Activated gamma-delta T cell treated with Interleukin-2 at 50 U/mL for 16 hours (primary cell): ENCODE data around the gene SMIM1.
A peak's percentile ranks its signal among the peaks of the same experiment; 100 is the strongest.

Experiments
- DNase-seq: peaks from one replicate; pipeline ENCODE4 v3.0.0-alpha.2; 2020

The SMIM1 gene

DNA sequence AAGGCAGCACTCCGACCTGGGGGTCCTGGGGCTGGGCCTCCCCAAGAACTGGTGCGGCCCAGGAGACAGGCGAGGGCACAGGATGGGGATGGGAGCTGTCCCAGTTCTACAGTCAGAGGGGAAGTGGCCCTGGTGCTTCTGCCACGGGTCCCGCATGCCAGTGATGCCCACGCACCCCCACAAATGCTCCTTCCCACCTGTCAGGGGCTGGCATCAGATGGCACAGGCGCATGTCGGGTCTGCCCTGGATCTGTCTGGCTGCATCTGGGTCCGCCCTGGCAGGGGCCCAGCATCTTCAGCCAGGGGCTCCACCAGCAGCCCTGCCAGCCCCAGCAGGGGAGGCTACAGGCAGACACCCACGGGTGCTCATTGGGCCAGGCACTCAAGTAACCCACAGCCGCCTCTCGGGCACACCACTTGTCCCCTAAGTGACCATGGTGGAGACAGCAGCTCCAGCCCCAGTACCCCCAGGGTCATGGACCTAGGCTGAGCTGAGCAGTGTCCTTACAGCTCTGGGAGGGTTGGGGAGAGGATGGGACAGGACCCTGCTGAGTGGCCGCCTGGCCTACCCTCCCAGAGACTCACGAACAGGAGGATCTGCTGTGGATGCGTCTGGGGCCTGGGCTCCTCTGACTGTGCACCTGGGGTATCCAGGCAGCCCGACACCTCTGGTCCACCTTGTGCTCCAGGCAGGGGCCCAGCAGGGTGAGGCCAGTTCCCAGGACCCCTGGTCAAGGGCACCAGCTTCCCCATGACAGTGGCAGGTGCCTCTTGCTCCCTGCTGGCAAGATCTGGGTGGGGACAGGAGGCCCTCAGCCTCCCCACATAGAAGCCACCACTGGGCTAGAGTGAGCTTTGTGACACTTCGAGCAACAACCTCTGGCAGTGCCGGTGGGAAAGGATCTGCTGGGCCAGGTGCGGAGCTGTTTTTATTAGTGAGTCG is 5.4 kb downstream of the SMIM1 start:
- no peak for DNase-seq

DNA sequence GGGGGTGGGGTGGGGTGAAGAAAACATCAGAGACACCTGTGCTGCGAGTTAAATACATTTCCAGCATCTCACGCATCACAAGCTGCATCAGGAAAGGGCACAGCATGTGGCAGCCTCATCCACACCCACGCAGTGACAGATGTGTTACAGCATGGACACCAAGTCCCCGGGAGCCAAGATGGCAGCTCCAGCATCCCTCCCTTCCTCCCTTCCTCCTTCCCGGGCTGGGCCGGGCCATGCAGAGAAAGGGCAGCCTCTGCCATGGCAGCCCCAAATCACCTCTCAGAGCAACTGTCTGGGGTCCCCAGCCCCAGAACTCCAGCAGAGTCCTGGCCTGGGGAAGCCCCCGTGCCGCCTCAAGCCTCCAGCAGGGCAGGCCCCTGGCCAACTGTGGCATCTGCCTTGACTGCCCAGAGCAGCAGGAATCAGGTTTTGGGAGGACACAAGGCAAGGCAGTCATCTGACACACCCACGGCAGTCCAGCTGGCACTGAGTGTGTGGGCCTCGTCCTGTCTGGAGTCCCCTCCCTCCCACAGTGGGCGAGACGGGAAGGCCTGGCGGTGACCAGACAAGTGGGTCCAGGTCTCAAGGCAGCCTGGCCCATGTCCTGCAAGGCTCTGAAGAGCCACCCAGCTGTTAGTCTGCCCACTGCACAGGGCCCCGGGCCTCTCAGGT is 6.2 kb downstream of the SMIM1 start:
- DNase-seq = no peak

DNA sequence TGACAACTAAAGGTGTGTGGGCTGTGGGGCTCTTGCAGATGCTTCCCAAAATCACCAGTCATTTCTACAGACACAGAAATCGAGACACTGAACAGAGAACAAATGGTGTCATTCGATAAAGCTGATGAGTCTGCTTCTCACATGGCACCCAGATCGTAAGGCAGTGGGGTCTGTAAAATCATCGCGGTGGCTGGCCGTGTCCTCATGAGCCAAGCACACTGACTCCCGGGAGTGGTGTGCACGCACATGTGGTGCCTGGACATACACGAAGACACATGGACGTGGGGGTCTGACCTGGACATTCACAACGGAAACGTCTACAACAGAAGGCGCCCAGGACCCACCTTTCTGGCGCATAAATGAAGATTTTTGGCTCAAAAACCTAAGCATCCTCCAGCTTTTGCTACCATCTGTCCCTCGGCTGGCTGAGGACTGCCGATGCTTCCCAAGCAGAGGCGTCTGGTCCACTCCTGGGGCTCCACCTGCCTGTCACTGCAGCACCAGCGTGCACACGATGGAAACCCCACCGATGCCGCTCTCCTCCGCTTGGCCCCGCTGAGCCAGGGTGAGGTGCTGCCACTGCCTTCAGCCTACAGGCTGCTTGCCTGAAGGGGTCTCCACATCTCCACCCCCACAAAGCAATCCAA is 6.8 kb downstream of the SMIM1 start:
- no peak for DNase-seq

DNA sequence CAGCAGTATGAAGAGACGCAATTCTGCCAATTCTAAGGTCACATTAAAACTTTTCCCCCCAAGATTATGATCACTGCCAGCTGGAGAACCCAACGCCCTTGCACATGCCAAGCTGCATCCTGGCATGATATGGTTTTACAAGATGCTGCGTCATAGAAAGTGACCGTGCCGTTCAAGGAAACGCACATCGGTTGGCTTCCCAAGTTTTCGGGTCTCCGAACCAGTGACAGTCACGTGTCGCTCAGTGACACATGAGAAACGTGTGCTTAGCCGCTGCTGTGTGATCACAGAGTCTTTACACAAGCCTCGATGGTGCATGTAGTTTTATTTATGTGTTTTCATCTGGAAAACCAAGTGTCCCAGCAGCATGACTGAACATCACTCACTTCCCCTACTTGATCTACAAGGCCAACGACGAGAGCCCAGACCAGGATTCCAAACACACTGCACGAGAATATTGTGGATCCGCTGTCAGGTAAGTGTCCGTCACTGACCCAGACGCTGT is 7.4 kb downstream of the SMIM1 start:
- no peak for DNase-seq

DNA sequence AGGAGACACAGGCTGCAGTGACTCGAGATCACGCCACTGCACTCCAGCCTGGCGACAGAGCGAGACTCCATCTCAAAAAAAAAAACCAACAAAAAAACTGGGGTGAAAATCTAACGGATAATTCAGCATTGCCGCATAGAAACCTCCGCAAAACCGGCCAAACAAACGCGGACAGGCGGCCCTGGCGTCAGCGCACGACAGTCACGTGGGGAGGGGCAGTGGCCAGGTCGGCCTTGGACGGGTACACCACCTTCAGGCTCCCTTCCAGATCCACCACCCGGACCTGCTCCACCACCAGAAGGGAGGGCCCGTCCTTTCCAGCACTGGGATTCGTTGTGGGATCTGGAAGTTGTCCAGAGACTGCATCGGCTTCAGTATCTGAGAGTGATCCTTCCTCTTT is 8.4 kb downstream of the SMIM1 start:
- no peak for DNase-seq

DNA sequence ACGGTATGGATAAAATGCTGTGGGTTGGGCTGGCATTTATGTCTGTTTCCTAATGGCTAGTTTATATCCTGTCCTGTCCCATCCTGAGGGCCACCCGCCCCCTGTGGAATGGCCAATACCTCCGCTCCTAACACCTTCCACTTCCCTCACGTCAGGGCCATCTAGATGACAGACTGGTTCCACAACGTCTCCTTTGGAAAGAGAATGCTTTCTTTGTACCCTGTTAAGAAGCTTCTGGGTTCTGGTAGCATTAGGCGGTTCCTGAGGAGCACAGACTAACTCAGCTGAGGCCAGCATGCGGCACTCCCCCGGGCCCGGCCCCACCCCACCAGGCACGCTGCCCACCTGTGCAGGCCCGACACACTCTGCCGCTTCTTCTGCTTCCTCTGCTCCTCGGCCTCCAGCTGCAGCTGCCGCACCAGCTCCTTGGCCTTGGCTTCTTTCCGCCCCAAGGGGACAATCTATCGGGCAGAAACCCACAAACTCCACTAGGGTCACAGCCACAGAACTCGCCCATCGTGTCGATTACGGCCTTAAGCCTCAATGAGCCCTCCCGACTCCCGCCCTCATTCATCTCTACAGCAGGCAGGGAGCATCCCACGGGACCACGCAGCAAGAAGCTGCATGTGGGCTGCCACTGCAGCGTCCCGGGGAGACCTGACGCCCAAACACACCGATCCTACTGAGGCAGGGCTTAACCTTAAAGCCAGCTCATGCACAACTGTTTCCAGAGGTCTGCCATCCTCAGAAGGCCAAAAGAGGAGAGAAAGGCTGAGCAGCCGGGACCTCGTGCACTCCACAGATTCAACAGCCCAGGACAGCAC is 11.3 kb downstream of the SMIM1 start:
- DNase-seq = no peak

DNA sequence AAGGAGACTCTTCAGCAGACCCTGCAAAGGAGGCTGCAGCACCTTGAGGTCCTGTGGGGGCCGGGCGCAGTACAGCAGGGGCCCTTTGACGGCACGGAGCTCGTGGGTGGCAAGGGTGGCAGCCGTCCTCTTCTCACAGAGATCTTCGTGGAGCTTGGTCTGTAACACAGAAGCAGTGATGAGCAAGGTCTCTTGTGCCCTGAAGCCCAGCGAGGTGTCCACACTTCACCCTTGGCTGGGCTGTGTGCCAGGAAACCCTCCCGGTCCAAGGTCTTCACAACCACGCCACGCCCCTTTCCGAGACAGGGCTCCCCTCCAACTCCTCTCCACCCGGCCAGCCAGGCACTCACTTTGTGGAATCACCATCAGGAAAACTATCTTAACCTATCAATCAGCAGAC is 12.5 kb downstream of the SMIM1 start:
- DNase-seq = no peak

DNA sequence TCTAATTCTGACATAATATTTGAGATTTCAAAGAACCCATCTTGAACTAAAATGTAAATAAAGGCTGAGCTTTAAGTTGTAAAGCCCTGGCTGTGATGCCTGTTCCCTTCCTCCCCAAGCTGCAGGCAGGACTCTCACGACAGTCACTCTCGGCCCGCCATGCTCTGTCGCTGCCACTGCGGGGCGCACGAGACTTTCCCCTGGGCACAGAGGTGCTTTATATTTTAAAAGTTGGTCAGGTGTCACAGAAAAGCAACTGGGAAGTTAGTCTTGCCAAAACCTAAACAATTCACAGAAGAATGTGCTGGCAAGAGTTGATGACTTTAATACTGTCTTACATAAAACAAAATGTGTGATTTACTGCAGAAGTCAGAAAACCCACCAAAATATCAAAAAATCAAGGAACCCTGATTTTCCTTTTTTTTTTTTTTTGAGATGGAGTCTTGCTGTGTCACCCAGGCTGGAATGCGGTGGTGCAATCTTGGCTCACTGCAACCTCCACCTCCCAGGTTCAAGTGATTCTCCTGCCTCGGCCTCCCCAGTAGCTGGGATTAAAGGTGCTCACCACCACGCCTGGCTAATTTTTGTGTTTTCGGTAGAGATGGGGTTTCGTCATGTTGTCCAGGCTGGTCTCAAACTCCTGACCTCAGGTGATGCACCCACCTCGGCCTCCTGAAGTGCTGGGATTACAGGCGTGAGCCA is 13.1 kb downstream of the SMIM1 start:
- DNase-seq = no peak

DNA sequence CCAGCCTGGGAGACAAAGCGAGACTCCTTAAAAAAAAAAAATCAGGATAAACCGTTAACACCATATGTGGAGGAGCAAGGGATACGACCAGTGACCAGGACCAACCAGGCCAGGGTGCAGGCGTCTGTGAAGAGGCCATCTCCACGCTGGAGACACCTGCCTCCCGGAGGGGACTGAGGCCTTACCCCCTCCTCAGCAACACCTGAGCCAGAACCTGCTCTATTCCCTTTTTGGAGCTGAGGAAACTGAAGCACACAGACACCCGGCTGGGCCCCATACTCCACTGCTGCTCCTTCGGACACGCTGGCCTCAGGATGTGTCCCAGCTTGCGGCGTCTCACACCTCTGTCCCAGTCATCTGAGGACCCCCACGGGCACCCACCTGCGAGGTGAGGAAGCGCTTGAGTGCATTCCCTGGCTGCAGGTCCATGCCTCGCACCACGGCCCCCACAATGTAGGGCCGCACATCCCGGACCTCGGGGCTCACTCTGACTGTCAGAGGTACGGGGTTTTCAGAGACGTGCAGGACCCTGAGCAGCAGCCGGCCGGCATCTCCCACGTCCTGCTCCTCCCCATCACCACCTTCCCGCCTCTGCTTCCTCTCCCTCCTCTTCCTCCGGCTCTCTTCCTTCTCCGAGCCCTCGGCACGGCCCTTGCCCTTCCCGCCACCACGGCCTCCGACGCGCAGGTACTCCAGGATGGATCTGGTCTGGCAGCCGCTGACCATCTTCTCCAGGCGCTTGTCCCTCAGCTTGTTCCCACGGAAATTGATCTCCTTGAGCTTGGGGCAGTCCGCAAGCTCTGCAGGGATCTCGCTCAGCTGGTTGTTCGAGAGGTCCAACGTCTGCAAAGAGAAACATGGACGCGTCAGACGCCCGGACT is 14.2 kb downstream of the SMIM1 start:
- DNase-seq = no peak

DNA sequence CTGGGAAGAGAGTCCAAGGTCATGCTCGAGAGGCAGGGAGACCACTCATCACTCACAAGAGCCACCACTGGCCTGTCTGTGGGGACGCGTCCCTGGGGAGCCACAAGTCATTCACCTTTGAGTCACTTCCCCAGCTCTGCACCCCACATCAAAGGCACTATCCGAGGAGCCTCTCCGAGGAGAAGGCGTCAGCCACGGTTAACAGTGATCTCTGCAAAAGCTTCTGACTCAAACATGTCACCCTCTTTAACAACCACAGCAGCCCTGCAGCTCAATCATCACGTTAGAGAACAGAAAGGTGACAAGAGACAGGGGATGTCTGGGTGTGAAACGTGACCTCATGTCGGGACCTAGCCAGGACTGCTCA is 14.8 kb downstream of the SMIM1 start:
- DNase-seq = no peak

DNA sequence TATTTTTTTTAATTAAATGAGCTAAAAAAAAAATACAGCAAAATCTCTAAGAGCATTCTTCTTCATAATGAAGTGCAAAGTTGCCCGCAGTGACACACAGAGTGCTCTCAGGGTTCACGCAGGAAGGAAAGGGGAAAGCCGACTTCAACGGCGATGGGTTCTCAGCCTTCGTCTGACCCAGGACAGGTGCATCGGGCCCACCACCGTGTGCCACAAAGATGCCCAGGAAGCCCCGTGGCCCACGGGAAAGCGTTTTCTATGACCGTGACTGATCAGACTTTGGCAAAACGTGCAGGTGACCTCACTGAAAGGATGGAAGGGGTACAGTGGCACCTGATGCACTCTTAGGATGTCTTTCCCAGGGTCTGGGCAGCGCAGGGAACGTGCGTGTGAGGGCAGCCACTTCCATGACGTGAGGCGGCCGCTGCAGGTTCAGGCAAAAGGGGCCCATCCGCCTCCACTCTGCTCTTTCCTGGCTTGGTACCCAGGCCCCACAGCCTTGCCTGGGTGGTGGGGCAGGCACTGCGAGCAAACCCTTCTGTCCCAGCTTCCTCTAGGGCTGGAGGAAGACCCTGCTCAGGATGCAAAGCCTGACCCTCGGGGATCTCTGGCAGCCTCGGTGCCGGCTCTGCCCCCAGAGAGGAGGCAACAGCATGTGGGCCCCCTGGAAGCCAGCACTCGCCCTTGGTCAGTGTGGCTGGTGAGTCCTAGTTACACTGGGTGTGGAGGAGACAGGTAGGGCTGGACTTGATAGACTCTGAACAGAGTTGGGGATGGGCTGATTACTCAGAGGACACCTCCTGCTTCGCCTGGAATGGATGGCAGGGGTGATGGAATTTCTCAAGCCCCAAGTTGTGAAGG is 15.4 kb downstream of the SMIM1 start:
- no peak for DNase-seq

DNA sequence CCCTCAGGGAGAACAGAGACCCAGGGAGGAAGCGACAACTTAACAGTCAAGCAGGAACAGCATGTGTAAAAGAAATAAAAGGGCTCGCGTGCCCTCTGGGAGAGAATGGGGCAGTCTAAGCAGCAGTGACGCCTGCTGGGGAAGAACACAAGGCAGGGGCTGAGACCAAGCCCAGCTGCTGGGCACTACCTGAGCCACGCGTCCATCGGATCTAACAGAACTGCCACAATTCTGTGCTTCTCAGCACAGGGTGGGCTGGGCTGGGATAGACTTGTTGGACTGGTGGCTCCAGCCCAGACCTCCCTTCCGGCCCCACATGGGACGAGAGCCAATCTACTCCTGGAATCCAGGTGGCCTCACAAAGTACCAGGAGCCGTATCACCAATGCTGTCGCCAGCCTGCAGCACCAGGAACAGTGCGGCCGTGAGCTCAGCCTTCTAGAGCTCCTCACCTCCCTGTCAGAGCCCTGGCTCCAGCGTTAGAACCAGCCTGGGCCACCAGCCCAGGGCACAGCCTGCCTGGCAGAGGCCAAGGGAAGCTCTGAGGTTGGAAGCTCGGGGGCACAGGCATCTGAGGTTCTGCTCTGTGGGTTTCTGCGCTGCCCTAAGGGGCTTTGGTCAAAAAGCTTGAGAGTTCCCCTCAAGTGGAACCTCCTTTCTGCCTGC is 16.3 kb downstream of the SMIM1 start:
- DNase-seq = no peak

DNA sequence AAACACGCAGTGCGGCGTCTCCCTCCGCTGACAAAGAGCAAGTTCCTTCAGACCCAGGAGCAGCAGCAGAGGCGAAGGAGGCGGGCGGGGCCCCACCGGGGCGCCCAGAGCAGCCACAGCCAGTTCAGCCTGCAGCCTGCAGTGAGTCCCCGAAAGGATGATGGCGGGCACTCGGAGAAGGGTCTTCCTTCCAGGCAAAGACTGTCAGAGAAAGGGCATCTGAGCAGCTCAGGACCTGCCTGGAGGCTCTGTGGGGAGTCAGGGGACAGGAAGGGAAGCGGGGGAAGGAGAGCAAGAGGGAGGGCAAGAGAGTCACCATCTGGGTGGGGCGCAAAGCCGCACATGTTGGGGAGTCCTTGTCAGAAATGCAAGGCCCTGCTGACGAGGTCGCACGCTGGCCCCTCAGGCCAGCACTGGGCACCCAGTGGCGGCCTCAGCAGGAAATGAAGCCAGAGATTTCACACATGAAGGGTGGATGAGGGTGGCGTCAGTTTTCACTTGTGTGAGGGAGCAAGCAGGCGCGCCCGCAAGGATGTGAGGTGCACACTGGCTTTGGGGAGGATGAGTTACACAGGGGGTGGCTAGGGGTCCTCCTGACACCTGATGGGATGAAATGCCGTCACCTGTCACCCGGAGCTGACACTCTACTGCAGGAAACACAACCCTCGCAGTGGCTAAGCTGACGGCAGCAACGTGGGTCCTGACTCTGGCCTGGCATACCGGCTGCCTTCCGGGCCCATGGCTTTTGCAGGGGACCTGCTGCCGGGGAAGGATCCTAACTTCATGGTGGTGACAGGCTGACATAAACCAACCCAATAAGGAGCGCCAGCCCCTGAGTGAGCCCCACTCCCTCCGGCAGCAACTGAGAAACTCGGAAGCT is 17.1 kb downstream of the SMIM1 start:
- DNase-seq = no peak

DNA sequence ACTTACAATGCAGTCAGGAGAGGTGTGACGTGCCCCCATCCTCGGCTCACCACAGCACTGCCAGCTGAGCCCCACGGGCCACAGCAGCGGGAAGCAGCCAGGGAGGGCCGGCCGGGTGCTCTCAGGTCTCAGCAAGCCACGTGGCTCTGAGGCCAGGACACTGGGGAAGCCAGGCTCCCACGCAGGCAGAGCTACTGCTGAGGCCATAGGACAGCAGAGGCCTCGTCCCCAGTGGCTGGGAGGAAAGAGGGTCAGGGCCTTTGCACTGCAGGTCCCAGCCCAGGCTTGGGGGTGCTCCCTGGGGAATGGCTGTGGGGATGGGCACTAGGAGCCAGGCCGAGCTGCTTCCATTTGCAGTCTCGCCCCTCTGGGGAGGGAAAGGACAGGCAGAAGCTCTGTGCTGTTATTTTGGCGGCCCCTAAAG is 18.0 kb downstream of the SMIM1 start:
- DNase-seq = no peak

DNA sequence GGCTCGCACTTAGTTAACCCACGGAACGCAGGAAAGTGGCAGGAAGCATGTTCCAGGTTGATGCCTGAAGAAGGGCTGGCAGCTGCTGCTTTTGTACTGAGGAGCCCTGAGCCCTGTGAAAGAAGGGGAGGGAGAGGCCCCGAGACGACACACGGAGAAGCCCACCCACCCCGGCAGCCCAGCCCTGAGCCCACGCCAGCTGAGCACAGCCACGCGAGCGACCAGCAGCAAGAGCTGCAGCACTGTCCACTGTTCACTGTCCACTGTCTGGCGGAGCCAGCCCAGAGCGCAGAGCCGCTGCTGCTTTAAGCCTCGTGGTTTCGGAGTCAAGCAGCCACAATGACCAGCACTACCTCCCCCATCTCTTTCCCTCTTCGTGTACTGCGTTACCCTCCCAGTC is 18.4 kb downstream of the SMIM1 start:
- no peak for DNase-seq

DNA sequence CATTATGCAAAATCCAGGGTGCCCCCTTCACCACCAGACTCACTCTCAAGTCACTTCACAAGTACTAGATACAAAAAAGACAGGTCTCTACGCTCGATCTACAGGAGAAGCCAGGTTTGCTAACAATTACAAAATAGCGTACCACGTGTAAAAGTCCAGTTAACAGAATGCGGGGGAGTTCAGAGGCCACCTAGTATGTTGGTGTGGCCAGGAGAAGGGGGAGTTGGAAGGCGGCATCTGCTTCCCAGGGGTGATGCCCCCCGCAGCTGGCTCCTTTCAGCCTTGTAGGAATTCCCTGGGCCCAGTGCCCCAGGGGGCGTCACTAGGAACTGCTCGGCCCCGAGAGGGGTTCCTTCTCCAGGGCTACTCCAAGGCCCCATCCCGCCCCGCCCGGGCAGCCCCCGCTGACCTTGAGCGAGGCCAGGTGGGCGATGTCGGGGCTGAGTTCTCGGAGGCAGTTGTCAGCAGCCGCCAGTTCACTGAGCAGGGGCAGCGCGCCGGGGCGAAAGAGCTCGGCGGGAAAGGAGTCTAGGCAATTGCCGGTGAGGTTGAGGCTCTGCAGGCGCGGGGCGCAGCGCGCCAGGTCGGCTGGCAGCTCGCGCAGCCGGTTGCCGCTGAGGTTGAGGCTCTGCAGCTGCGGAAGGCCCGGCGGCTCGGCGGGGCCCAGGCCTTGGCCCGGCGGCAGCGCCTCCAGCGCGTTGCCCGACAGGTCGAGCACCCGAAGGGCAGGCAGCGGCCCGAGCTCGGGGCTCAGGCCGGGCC is 23.1 kb downstream of the SMIM1 start:
- DNase-seq = no peak

DNA sequence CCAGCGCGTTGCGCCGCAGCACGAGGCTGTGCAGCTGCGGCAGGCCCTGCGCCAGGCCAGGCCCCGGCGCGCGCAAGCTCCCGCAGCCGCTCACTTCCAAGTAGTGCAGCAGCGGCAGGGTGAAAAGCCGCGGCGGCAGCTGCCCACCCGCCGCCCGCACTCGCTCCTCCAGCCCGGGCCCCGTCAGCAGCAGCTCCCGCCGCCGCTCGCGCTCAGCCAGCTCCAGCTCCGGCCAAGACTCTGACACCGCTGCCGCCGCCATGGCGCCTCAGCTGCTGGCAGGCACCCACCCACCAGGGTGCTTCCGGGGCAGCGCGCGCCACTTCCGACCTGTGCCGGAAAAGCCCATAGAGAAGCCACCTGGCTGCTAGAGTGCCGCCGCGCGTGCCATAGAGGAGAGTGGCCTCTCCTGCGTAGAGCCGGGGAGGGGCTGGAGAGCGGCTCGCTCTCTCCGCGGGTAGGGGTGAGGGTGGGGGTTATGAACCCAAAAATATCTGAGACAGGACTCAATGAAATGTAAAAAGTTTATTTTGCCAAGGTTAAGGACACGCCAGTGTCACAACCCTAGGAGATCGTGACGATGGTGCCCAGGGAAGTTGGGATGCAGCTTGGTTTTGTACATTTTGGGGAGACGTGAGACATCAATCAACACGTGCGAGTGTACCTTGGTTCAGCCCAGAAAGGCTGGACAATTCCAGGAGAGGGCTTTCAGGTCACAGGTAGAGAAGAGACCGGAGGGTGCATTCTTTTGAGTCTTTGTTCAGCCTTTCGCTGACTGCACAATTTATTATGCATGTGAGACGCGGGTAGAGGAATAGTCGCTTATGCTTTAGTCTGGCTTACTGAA is 23.9 kb downstream of the SMIM1 start, which contains the start of gene LRRC47:
LRRC47 (minus strand) TSS at position 284 of the 847 bp plus-strand sequence; CDS start at position 262, 22 bp downstream.
- DNase-seq = peak; percentile 94
